ENCODE data around the gene ZNF682.
A peak's percentile ranks its signal among the peaks of the same experiment; 100 is the strongest.
"Not testable (repeated sequence)": the region's sequence is repeated elsewhere in the genome, so short reads cannot be mapped to it uniquely, and the experiment has no call there.

ZNF682 gene

DNA sequence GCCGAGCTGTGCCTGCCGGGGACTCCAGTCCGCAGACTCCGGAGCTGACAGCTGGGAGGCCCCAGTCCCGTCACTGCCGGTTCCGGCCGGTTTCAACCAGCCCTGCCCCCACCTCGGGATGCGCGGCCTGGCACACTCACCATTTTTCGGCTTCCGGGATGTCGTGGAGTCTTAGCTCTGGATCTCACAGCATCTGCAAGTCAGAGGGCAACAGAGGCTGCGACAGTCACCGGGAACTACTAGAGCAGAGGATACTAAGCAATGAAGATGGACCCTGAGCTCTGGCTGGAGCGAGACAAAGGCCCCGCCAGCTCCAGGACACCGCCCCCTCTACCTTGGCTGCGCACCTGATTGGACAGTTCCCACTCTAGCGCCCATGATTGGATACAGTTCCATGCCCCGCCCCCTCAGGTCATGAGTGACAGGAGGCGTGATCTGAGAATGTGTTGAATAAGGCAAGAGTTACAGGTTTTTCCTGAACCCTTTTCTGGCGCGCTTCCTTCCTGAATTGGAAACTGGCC, at the start of gene ZNF682:
Gene ZNF682, minus strand, starts transcription at position 303 of the 521 bp plus-strand sequence. Its CDS starts 160 bp downstream, at position 143.
- peak; percentile 95 for DNase-seq

DNA sequence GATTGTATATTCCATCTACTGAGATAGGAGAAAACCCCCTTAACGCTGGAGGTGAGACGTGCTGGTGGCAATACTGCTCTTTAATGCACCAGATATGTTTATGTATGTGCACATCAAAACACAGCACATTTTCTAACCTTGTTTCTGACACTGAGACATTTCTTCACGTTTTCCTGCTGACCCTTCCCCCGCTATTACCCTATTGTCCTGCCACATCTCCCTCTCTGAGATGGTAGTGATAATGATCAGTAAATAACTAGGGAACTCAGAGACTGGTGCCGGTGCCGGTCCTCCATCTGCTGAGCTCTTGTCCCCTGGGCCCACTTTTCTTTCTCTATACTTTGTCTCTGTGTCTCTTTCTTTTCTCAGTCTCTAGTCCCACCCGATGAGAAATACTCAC, 43.6 kb upstream of the ZNF682 start:
- DNase-seq = not testable (repeated sequence)

DNA sequence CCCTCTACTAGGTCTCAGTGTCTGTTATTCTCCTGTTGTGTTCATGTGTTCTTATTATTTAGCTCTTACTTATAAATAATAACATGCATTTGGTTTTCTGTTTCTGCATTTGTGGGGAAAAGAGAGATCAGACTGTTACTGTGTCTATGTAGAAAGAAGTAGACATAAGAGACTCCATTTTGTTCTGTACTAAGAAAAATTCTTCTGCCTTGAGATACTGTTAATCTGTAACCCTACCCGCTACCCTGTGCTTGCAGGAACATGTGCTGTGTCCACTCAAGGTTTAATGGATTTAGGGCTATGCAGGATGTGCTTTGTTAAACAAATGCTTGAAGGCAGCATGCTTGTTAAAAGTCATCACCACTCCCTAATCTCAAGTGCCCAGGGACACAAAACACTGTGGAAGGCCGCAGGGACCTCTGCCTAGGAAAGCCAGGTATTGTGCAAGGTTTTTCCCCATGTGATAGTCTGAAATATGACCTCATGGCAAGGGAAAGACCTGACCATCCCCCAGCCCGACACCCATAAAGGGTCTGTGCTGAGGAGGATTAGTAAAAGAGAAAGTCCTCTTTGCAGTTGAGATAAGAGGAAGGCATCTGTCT, 43.0 kb upstream of the ZNF682 start:
- DNase-seq = not testable (repeated sequence)

DNA sequence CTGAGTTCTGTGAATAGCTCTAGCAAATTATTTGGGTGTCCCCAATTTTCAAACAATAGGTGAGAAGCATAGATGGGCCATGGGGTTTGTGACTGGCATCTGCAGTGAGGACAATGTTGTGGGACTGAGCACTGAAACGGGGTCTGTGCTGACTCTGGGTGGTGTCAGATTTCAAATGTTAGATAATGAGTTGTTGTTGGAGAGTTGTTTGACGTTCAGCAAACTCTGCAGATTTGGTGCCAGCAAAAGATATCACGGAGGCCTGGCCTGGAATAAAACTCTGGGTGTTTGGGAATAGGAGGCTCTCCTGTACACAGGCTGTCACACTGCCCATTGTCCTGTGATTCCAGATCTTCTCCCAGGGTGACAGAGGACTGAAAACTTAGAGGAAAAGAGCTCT, 41.4 kb upstream of the ZNF682 start:
- no peak for DNase-seq

DNA sequence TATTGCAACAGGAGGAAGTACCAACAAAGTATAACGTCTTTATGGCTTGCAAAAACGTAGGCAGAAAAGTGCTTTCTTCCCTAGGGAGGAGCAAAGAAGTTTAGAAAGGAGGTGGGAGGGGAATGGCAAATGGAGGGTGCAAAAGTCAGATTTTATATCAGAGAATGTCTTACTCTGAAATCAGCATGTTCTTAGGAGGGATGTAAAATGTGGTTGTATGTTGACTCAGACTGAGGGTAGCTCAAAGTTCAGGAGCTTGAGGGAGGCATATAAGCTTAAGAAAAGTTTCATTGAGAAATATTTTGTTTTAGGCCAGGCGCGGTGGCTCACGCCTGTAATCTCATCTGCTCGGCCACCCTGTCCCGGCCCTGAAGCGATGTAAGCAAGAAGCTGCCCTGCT, 40.2 kb upstream of the ZNF682 start:
- no peak for DNase-seq

DNA sequence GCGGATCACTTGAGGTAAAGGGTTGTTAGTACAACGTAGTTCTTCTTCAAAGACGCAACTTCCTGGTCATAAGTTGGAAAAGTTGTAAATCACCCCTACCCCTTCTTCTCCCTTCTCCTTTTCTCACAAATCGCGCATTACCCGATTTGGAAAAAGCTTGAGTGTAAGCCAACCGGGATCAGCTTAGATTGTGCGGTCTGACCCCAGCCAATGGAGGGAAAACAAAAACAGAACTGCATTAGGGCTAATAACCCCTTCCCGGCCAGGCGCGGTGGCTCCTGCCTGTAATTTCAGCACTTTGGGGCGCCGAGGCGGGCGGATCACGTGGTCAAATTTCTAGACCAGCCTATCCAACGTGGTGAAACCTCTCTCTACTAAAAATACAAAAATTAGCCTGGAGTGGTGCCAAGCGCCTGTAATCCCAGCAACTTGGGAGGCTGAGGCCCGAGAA, 39.3 kb upstream of the ZNF682 start:
- peak; percentile 44 for DNase-seq

DNA sequence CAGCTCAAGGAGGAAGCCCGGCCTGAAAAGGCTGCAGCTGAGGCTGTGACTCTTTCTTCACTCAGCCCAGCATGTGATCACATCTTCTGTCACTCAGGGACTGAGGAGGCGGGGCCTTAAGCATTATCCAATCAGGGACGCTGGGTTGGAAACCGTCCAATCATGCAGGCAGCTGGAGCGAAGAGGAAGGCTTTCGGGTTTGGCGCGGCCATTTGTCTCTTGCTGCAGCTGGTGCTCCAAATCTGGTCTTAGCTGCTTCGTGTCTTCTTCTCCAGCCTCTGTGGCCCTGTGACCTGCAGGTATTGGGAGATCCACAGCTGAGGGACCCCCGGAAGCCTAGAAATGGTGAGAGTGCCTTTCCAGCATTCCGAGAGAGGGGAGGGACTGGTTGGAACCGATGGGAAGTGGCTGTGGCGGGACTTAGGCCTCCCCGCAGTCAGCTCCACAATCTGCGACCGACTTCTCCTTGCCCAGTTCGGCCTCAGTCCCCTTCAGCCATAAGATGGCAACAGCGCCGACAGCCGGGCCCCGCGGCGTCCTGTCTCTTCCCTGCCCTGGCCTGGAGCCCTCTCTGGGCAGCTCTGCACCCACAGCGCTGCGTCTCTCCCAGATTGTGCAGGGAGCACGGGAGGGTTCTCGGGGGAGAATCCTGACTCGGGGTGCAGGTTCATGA, 38.6 kb upstream of the ZNF682 start, which contains the start of gene ZNF90:
Gene ZNF90, plus strand, starts transcription at position 210 of the 673 bp plus-strand sequence. Its CDS starts 133 bp downstream, at position 343.
- DNase-seq = peak; percentile 94

DNA sequence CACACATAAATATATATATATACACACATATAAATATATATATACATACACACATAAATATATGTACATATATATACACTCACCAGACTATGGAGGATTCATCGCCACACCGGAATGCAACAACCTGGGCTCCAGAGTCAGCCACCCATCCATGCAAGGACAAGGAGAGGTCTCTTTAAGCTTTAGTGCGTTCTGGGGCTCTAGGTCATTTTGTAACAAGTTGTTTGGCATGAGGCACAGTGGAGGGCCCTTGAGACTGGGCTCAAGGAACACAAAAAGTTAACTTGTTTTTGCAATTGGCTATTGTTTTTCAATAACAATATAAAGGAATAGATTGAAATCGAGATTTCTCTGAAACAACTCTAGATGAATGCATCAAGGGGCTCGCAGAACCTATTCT, 33.6 kb upstream of the ZNF682 start:
- no peak for DNase-seq

DNA sequence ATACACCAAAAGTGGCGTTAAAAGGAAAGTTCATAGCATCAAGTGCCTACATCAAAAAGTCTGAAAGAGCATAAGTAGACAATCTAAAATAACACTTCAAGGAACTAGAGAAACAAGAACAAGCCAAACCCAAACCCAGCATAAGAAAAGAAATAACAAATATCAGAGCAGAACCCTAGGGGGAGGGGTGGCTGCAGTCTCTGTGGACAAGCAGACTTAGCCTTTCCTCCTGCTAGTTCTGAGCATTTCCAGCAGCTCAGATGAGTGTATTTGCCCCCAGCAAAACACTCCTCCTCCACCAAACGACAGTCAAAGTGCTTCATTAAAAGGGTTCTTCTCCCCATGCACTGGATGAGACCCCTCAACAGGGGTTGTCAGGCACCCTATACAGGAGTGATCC, 31.4 kb upstream of the ZNF682 start:
- no peak for DNase-seq

DNA sequence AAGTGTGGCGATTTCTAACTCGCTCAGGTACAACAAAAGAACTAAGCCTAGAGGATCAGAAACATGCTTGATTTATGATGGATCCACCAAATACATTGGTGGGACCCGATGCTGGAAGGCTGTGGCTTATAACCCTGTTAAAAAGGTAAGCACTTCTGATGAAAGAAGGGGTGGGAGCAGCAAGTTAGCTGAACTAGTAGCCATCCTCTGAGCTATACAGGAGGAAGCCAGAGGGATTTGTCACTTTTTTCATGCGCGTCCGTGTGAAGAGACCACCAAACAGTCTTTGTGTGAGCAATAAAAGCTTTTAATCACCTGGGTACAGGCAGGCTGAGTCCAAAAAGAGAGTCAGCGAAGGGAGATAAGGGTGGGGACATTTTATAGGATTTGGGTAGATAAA, 29.3 kb upstream of the ZNF682 start:
- DNase-seq = not testable (repeated sequence)

DNA sequence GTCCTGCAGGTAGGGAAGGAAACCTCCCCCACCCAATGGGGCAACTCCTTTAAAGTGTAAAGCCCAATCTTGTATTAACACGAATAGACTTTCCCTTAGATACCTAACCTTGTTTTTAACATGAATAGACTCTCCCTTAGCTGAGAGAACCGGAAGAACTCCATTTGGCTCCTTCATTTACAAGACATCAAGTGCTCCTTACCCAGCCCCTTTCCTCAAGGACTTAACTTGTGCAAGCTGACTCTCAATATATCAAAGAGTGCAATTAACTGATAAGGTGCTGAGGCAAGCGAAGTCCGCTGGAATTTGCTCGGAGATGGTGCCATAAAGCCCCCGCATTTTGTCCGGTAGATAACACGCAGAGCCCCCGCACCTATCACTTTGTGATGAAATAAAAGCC, 28.6 kb upstream of the ZNF682 start:
- no peak for DNase-seq

DNA sequence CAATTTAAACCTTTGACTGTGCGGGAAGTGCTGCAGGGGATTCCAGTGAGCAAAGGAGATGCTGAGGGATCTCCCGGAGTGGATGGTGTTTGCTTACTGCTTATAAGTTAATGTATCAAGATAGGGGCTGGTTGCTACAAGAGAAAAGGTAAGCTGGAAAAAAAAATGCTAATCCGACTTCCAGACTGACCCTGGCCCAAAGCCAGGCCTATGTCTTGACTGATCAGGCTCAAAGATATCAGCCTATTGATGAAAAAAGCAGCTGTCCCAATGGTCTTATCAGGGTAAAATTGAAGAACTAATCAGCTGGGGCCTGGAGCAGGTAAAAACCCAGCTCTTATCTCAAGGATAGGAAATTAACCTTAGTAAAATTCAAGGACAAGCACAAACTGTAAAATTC, 27.6 kb upstream of the ZNF682 start:
- no peak for DNase-seq

DNA sequence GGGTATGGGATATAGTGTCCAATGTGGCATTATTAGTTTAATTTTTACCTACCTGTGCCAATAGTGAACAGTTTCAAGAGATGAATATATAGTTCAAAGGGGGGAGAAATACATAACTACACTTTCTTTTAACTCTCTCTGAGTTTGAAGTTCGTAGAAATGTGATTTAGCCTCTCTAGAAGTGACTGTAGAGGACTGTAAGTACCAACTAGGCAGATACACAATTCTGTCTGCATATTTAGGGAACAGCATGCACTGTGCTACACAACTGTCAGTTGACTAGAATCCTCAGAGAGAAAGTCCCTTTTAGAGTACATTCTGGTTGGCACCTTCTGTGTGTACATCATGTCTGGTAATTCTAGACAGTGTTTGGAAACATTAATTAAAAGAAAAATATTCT, 21.0 kb upstream of the ZNF682 start:
- DNase-seq = no peak

DNA sequence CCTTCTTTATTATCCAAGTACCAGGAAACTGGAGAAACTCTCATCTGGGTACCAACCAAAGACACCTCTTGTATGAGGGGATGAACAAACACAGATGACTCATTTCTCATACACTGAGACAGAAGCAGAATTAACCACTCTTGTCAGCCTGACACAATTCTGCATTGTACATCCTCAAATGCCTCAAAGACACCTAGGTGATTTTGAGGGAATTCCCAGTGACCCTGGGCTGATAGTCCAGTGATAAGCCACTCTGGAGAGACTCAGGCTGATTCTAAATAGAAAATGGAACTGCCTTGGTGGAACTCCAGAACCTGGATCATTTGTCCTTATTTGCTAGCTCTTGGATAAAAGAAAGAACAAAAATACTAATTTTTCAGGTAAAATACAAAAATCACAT, 19.4 kb upstream of the ZNF682 start:
- not testable (repeated sequence) for DNase-seq

DNA sequence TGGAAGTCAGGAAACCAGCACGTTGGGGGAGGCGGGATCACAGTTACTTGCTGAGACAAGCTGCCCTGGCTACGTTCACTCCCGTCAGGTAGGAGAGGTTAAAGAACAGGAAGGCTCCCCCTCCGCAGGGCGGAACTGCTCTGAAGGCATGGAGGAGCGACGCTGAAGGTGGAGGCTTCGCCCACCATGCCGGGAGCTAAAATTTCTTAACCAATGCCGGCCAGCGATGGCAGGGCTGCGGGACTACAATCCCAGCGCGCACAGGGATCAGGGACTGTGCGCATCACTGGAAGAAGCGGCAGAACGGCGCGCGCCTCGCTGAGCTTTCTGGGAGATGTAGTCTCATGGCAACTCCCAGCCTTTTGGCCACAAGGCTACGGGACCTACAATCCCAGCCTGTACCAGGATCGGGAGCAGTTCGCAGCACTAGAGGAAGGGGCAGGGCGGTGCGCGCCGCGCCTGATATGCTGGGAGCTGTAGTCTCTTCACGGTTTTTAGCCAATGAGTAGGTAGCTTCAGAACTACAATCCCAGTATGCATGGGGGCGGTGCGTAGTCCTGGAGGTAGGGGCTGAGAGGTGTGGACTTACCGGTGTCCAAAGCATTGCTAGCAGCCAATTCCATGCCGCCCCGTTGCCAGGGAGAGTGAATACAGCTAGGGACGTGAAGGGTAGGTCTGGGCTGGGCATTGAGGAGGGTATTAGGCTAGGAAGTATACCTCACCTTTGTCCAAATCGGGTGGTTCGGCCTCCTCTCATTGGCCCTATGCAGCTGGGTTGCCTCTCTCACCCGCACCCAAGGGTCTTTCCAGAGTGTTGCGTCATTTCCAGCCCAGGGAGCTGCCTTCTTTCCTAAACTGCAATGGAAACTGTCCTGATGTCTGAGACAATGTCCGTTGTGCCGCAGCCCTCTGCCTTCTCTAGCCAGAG, 12.8 kb upstream of the ZNF682 start:
- DNase-seq = peak; percentile 85

DNA sequence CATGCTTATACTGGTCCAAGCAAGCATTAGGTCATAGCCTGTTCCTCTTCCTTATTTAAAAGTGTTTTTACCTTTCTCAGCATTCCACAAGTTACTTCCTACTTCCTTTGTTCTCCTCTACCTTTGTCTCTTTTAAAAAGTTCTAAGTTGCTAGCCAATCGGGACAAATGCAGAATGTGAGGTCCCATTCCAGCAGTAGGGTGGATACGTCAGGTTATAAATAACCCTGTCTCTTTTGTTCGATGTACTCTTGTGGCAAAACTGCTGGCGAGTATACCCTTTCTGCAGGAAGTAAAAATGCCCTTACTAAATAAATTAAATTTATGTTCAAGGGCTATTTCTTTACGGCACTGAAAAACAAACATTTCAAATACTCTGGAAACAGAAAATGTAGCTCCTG, 6.4 kb upstream of the ZNF682 start:
- DNase-seq = not testable (repeated sequence)

DNA sequence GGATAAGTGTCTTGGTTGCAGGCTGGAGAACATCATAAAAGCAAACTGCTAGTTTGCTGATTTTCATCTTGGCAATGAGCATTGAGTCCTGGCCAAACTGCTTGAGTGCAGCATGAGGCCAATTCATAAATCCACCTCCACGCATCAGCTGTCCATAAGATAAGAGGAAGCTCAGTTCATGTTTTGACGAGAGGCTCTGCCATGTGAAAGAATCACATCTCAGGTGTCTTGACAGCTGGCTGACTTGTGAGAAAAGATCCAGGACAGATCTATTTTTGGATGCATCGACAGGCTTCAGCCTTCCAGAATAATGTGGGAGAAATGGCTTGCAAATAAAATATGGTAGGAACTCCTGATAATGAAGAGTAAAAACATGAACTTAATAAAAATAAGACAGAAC, 5.4 kb upstream of the ZNF682 start:
- DNase-seq = no peak

DNA sequence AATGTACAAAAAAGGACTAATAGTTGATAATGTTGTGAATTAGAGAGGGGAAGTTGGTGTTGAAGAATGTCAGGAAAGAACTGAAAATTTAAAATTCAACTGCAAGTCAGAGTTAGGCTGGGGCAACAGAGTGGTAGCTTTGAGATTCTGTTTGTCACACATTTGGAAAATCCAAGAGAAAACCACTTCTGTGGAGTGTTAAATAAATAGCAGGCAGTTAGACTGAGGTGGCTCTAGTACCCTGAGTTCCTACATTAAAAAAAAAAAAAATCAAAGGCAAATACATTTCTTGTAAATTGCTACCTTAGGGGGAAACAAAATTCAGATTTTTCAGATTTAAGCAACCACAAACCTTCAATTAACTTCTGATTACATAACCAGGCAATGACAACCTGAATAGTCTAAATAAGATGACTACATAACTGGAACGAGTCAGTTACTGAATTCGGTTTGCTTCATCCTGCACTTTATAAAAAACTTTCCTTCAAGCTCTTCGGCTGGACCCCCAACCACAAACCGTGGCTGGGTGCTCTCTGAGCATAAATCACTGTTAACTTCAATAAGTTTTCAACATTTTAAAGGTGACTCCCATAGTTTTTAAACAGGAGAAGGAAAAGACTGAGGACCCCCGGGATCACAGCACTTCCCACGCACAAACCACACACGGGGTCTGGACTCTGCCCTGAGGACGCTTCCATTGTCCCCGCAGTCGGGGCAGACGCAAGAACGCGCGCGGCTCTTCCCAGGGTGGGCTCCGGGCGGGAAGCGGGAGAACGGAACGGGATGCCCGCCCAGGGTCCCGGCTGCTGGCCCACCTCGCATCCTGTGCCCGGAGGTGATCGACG, 725 bp downstream of the ZNF682 start:
- DNase-seq = peak; percentile 11

DNA sequence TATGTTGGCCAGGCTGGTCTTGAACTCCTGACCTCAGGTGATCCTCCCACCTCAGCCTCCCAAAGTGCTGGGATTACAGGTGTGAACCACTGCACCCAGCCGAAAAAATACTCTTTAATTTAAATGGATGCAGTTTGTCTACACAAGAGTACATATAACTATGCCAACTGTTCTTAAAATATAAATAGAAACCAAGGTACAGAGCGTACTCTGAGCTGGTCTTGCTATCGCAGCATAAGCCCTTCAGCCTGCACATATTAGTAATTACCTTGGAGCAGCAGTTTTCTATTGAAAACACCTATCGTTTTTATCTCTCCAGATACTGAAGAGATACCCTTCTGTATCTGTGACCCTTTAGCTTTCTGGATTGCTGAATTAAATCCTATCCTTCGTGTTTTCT, 3.4 kb downstream of the ZNF682 start:
- DNase-seq = no peak

DNA sequence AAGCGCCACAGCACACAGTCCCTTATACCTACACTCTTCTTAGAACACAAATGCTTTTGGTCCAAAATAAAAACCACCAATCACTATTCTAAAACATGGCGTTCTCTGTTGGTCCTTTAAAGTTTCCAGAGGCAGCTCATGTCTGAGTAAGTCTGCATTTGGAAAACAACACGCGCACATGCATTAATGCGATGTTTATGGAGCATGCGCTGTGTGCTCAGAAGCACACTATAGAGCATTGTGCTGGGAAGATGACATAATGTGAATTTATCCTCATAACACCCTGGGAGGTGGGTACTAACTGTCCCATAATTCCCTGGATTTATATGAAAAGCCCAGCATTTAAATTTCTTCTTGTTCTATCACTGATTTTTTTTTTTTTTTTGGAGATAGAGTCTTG, 10.7 kb downstream of the ZNF682 start:
- no peak for DNase-seq

DNA sequence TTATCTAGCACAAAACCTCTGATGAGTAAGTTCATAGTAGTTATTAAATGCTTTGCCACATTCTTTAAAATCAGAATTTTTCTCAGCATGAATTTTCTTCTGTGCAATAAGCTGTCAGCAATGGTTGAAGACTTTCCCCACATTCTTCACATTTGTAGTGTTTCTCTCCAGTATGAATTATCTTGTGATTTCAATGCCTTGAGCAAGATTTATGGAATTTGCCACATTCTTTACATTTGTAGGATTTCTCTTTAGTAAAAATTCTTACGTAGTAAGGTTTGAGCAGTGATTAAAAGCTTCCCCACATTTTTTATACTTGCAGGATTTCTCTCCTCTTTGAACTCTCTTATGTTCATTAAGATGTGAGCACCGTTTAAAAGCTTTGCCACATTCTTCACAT, 33.6 kb downstream of the ZNF682 start:
- DNase-seq = no peak

DNA sequence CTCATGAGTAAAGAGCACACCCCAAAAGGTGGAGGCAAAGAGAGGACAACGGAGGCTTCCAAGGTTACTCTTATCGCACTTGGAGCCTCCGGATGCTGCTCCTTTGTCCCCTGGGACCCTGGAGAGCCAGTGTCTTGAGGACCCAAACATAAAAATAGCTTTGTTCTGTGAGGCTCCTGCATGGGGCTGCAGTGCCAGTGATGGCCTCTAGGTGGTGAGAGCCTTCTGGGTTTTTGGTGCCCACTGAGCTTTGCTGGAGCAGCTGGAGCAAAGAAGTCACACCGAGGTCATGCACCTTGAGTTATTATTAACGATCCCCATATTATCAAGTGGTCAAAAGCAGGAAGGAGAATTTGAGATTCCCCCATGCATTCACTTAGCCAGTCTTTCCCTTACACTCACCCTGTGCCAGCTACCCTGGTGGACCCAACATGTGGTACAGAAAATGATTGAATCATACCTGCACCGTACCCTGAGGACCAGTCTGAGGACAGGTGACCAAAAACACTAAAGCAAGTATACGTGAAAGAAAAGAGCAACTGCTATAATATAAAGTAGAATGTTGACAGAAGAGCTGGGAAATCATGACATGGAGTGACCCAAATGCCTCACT, 41.5 kb downstream of the ZNF682 start:
- DNase-seq = peak; percentile 10
